GM21529 (cell line): ENCODE results near the gene COL5A1.

Source experiments
- ATAC-seq: cut with Tn5 transposase; IDR thresholded peaks from one replicate; pipeline ENCODE4 v1.9.1; 2021; ENCODE audit not compliant: unreplicated experiment

Gene COL5A1

GRCh38 chr9:134758949-134759607 is 117.5 kb downstream of the COL5A1 start:
- ATAC-seq = no peak

- ATAC-seq = no peak
Observed at GRCh38 chr9:134759913-134760312, 118.3 kb downstream of the COL5A1 start.

- no peak for ATAC-seq
Observed at GRCh38 chr9:134760750-134761420, 119.3 kb downstream of the COL5A1 start.

GRCh38 chr9:134764473-134765269 is 123.1 kb downstream of the COL5A1 start:
- ATAC-seq = no peak

- no peak for ATAC-seq
Observed at GRCh38 chr9:134765785-134766184, 124.2 kb downstream of the COL5A1 start.

GRCh38 chr9:134766587-134766986 is 125.0 kb downstream of the COL5A1 start:
- ATAC-seq = no peak

- ATAC-seq = no peak
Observed at GRCh38 chr9:134768332-134768708, 126.7 kb downstream of the COL5A1 start.

GRCh38 chr9:134768709-134769351 is 127.2 kb downstream of the COL5A1 start:
- no peak for ATAC-seq

- no peak for ATAC-seq
Observed at GRCh38 chr9:134770972-134771971, 129.7 kb downstream of the COL5A1 start.

- ATAC-seq = no peak
Observed at GRCh38 chr9:134772331-134772730, 130.7 kb downstream of the COL5A1 start.

- no peak for ATAC-seq
Observed at GRCh38 chr9:134773842-134774241, 132.2 kb downstream of the COL5A1 start.

- no peak for ATAC-seq
Observed at GRCh38 chr9:134774410-134774809, 132.8 kb downstream of the COL5A1 start.

- ATAC-seq = no peak
Observed at GRCh38 chr9:134775081-134775951, 133.7 kb downstream of the COL5A1 start.

GRCh38 chr9:134776080-134776796 is 134.6 kb downstream of the COL5A1 start:
- no peak for ATAC-seq

- ATAC-seq = no peak
Observed at GRCh38 chr9:134777153-134777552, 135.6 kb downstream of the COL5A1 start.

GRCh38 chr9:134778156-134778555 is 136.6 kb downstream of the COL5A1 start:
- no peak for ATAC-seq

GRCh38 chr9:134778841-134779411 is 137.3 kb downstream of the COL5A1 start:
- no peak for ATAC-seq

GRCh38 chr9:134779640-134780039 is 138.0 kb downstream of the COL5A1 start:
- ATAC-seq = no peak
